ENCODE results near the gene CPVL.

GRCh38 chr7:29130096-29130495, 16.2 kb downstream of the CPVL start:
- TF ChIP-seq, protein P1, sequence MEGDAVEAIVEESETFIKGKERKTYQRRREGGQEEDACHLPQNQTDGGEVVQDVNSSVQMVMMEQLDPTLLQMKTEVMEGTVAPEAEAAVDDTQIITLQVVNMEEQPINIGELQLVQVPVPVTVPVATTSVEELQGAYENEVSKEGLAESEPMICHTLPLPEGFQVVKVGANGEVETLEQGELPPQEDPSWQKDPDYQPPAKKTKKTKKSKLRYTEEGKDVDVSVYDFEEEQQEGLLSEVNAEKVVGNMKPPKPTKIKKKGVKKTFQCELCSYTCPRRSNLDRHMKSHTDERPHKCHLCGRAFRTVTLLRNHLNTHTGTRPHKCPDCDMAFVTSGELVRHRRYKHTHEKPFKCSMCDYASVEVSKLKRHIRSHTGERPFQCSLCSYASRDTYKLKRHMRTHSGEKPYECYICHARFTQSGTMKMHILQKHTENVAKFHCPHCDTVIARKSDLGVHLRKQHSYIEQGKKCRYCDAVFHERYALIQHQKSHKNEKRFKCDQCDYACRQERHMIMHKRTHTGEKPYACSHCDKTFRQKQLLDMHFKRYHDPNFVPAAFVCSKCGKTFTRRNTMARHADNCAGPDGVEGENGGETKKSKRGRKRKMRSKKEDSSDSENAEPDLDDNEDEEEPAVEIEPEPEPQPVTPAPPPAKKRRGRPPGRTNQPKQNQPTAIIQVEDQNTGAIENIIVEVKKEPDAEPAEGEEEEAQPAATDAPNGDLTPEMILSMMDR (IDR thresholded peaks at IDR 0.05; ENCODE audit: control extremely low read depth in 1 of 3, insufficient read depth in 1 of 3, low read depth in 1 of 3, low read length in 3 of 3): no peak
- TF ChIP-seq JUN (IDR thresholded peaks at IDR 0.05; ENCODE audit: low read depth, low read length) (no peak), SUZ12 (IDR thresholded peaks at IDR 0.05; ENCODE audit: low read length) (no peak), TBP (IDR thresholded peaks at IDR 0.05; ENCODE audit: low read depth, low read length) (no peak), POLR2A (IDR thresholded peaks at IDR 0.05; ENCODE audit: control extremely low read depth in 1 of 2, low read depth in 2 of 2, low read length in 2 of 2) (no peak), ASH2L (IDR thresholded peaks at IDR 0.05; ENCODE audit: low read length) (no peak), USF2 (IDR thresholded peaks at IDR 0.05; ENCODE audit: low read length) (no peak), NRF1 (IDR thresholded peaks at IDR 0.05; ENCODE audit: low read depth, low read length) (no peak), EZH2 (IDR thresholded peaks at IDR 0.05; ENCODE audit: low read depth, low read length, severe bottlenecking) (no peak), CHD2 (IDR thresholded peaks at IDR 0.05; ENCODE audit: low read length) (no peak), SIN3A (conservative IDR thresholded peaks at IDR 0.05 in 1 of 2, IDR thresholded peaks at IDR 0.05 in 1 of 2; ENCODE audit: low read depth in 1 of 2, low read length in 2 of 2) (no peak), HDAC6 (IDR thresholded peaks at IDR 0.05; ENCODE audit: low read depth, low read length) (no peak), CBX8 (IDR thresholded peaks at IDR 0.05; ENCODE audit: borderline replicate concordance, low read depth, low read length) (no peak)

Data from H1 (cell line).